Psoas muscle (tissue), 8 donors: ENCODE results near the gene TNRC6B. TPM values are rescaled to one million over a fixed set of nuclear protein-coding genes. Genes with fewer than 3 reads are reported as not detected.

Source experiments
- ATAC-seq, 4 donors: fragments of 200-7000 bp; cut with Tn5 transposase; one replicate each; pipeline ENCODE4 v1.9.1; 2020; ENCODE audit warnings: moderate library complexity in 3 of 4, mild to moderate bottlenecking in 2 of 4
- DNase-seq, 2 donors: peaks; one replicate each; pipeline ENCODE4 v3.0.0-alpha.2; 2020
- H3K27ac ChIP-seq: fragments of 200-600 bp; one replicate; pipeline ENCODE4 v1.8.0; 2022
- H3K27me3 ChIP-seq, 3 donors: fragments of 200-600 bp in 1 of 3; one replicate each; pipeline versions ENCODE4 v1.6.1 to v1.8.0; 2013 to 2022; ENCODE audit warnings: low read length in 2 of 3, mild to moderate bottlenecking in 2 of 3, moderate library complexity in 1 of 3; ENCODE audit not compliant: insufficient read depth in 3 of 3
- H3K36me3 ChIP-seq, 2 donors: fragments of 200-600 bp in 1 of 2; one replicate each; pipeline versions ENCODE4 v1.6.1 to v1.8.0; 2013 to 2022; ENCODE audit warnings: low read depth in 1 of 2, mild to moderate bottlenecking in 1 of 2, moderate library complexity in 1 of 2; ENCODE audit not compliant: insufficient read depth in 1 of 2
- H3K4me1 ChIP-seq: fragments of 200-600 bp; one replicate; pipeline ENCODE4 v1.8.0; 2022
- H3K4me3 ChIP-seq: fragments of 200-600 bp; one replicate; pipeline ENCODE4 v1.8.0; 2022; ENCODE audit warnings: mild to moderate bottlenecking
- H3K9me3 ChIP-seq: fragments of 200-600 bp; one replicate; pipeline ENCODE4 v1.8.0; 2022
- CTCF ChIP-seq: fragments of 200-600 bp; IDR thresholded peaks from one replicate; pipeline ENCODE4 v1.8.0; 2022; ENCODE audit warnings: antibody characterized with exemption
- WGBS, 3 donors: extraction: QIAGEN DNeasy Blood & Tissue Kit; methylation state at CpG; one replicate each; pipeline versions ENCODE4 v1.1.6 to v1.1.7; 2013; 5-methylcytosine and 5-hydroxymethylcytosine counted together
- intact Hi-C, 2 donors: fragments of 100-400 bp; cut with DNase I; formaldehyde crosslinking; loops; one replicate each; pipeline versions ENCODE4 v1.11.0 to v1.14.2; 2022
- polyA plus RNA-seq, 3 donors: library from polyadenylated mRNA; stranded (reverse); fragments of 200-250 nt; gene quantifications; one replicate each; pipeline ENCODE4 v1.2.3, GENCODE V29; 2013
- total RNA-seq, 4 donors: library from RNA; stranded (reverse); fragmentation: NEBNext Ultra II Directional in 2 of 4; extraction: Animal tissue kit (Norgen Biotek cat#: 25700) in 2 of 4; gene quantifications; one replicate each; pipeline versions ENCODE4 v1.2.1 to v1.2.4, GENCODE V29; 2021 to 2023
- donor health status: healthy with polysubstance abuse.
- donor health status: DM: no; HTN: no; CAD: no; lungs with moderate emphysema.
- donor health status: Bipolar disorder and iron deficiency.
- donor health status: healthy.
- donor health status: DM: yes; HTN: yes; CAD: no.
- donor health status: DM: no; HTN: no; CAD: no.
- donor health status: DM: no; HTN: no; CAD: no.
- donor health status: DM: yes; HTN: yes; CAD: no.

The TNRC6B gene
- total and polyA plus RNA-seq, 7 donors = 2.2 to 49.4 (median 27.9) TPM

- no peaks in the 10 kb centered on the region for H3K27me3 ChIP-seq
- peak overlapping the region; percentile 11 for H3K27ac ChIP-seq
- intact Hi-C loops = no loop called here
- WGBS, 3 donors = 35 to 65% (median 38%) methylated on average over 4 of the region's 4 CpGs
- peaks cover 67% of the 10 kb centered on the region for H3K4me1 ChIP-seq
- no peak for ATAC-seq
- no peak for TF ChIP-seq CTCF
- no peak for DNase-seq
- no peaks in the 10 kb centered on the region for H3K9me3 ChIP-seq
- no peak overlapping the region for H3K4me3 ChIP-seq
- no peaks in the 10 kb centered on the region for H3K36me3 ChIP-seq
These were observed 58.5 kb downstream of the TNRC6B start for GRCh38 chr22:40236131-40236665.

GRCh38 chr22:40237241-40237640, 59.5 kb downstream of the TNRC6B start:
- DNase-seq = no peak
- Histone ChIP-seq H3K36me3 (no peaks in the 10 kb centered on the region), H3K27me3 (no peaks in the 10 kb centered on the region), H3K9me3 (no peaks in the 10 kb centered on the region), H3K27ac (peak overlapping the region; percentile 51), H3K4me3 (no peak overlapping the region), H3K4me1 (peaks cover 60% of the 10 kb centered on the region)
- intact Hi-C loops = no loop called here
- WGBS, 3 donors = 86 to 95% (median 88%) methylated on average over 4 of the region's 4 CpGs
- TF ChIP-seq CTCF = no peak
- ATAC-seq = no peak

GRCh38 chr22:40237788-40238424, 60.2 kb downstream of the TNRC6B start:
- Histone ChIP-seq H3K27ac (peak overlapping the region; percentile 51), H3K4me1 (peaks cover 60% of the 10 kb centered on the region), H3K36me3 (no peaks in the 10 kb centered on the region), H3K9me3 (no peaks in the 10 kb centered on the region), H3K27me3 (no peaks in the 10 kb centered on the region), H3K4me3 (no peak overlapping the region)
- DNase-seq = no peak
- ATAC-seq = peak in 2 of 4 donors; percentile 18 to 24
- intact Hi-C loops = no loop called here
- 60 to 69% (median 66%) methylated on average over 13 of the region's 13 CpGs for WGBS, 3 donors
- TF ChIP-seq CTCF = no peak

- H3K27me3 ChIP-seq = no peaks in the 10 kb centered on the region
- peak in 1 of 2 donors; percentile 51 for DNase-seq
- WGBS, 3 donors = 44 to 69% (median 45%) methylated on average over 16 of the region's 16 CpGs
- ATAC-seq = peak; percentile 56 to 63 (median 62)
- H3K4me3 ChIP-seq = no peak overlapping the region
- peaks cover 59% of the 10 kb centered on the region for H3K4me1 ChIP-seq
- intact Hi-C loops = no loop called here
- no peaks in the 10 kb centered on the region for H3K9me3 ChIP-seq
- TF ChIP-seq CTCF = no peak
- no peaks in the 10 kb centered on the region for H3K36me3 ChIP-seq
- peak overlapping the region; percentile 51 for H3K27ac ChIP-seq
These were observed 61.0 kb downstream of the TNRC6B start for GRCh38 chr22:40238425-40239344.
